Activated CD4-positive, alpha-beta T cell treated with anti-CD3 and anti-CD28 coated beads, Interleukin-2, amount 50 U/mL, for 24 hours (primary cell): ENCODE measurements around the gene CERS1.

Experiments
- DNase-seq, 2 donors: peaks; one replicate each; pipeline ENCODE4 v3.0.0-alpha.2; 2020; ENCODE audit warnings: low read depth in 1 of 2, low spot score in 1 of 2

Gene CERS1

GRCh38 chr19:18857223-18857622 is 38.7 kb downstream of the CERS1 start:
- no peak for DNase-seq

- DNase-seq: no peak
These were observed 39.4 kb downstream of the CERS1 start for GRCh38 chr19:18856385-18857126.

- DNase-seq: no peak
These were observed 40.1 kb downstream of the CERS1 start for GRCh38 chr19:18855647-18856384.

- no peak for DNase-seq
These were observed 41.0 kb downstream of the CERS1 start for GRCh38 chr19:18854982-18855381.

- DNase-seq: no peak
These were observed 42.1 kb downstream of the CERS1 start for GRCh38 chr19:18853755-18854427.

GRCh38 chr19:18852648-18853047 is 43.3 kb downstream of the CERS1 start:
- DNase-seq: no peak

GRCh38 chr19:18851673-18852325 is 44.2 kb downstream of the CERS1 start:
- no peak for DNase-seq

GRCh38 chr19:18850471-18851375 is 45.2 kb downstream of the CERS1 start:
- no peak for DNase-seq

GRCh38 chr19:18849838-18850400 is 46.0 kb downstream of the CERS1 start:
- no peak for DNase-seq

- DNase-seq: no peak
These were observed 46.9 kb downstream of the CERS1 start for GRCh38 chr19:18848878-18849661.

GRCh38 chr19:18847549-18848463 is 48.2 kb downstream of the CERS1 start:
- DNase-seq: no peak

- peak; percentile 32 to 49 for DNase-seq
These were observed 49.0 kb downstream of the CERS1 start for GRCh38 chr19:18846862-18847548.

- DNase-seq: no peak
These were observed 50.0 kb downstream of the CERS1 start for GRCh38 chr19:18845961-18846360.

GRCh38 chr19:18844806-18845329 is 51.1 kb downstream of the CERS1 start:
- no peak for DNase-seq

- DNase-seq: no peak
These were observed 52.0 kb downstream of the CERS1 start for GRCh38 chr19:18843960-18844359.

GRCh38 chr19:18842166-18842565 is 53.8 kb downstream of the CERS1 start:
- no peak for DNase-seq

- DNase-seq: no peak
These were observed 54.6 kb downstream of the CERS1 start for GRCh38 chr19:18841400-18841799.
